ENCODE measurements around the gene CKB. TPM values are rescaled to one million over a fixed set of nuclear protein-coding genes. Genes with fewer than 3 reads are reported as not detected.

Gene CKB
- total and polyA plus RNA-seq, 9 of the 15 experiments (the other 6 are each of a cell fraction or from before 2014, with no cell fraction given) = 23.9 to 692 (median 132) TPM

GRCh38 chr14:103504991-103505565 is 17.6 kb downstream of the CKB start:
- Histone ChIP-seq H3K79me2 (ENCODE audit: control insufficient read depth, insufficient read depth, low read length) (peaks cover 7% of the 10 kb centered on the region; the same call in 1 of the 3 replicates), H3K4me3 (no peak overlapping the region), H3K36me3 (ENCODE audit: control insufficient read depth, insufficient read depth, low read length) (peaks cover 68% of the 10 kb centered on the region), H3K9ac (ENCODE audit: insufficient read depth in 1 of 2, low read depth in 2 of 2, low read length in 2 of 2) (no peak overlapping the region), H4K20me1 (replicated peaks; ENCODE audit: control insufficient read depth, insufficient read depth, low read length) (no peaks in the 10 kb centered on the region; the same call in 1 of the 2 replicates), H3K9me1 (ENCODE audit: control insufficient read depth, insufficient read depth, low read length) (no peaks in the 10 kb centered on the region), H3K27me3 (ENCODE audit: control insufficient read depth in 2 of 2, insufficient read depth in 2 of 2, low read length in 2 of 2) (no peaks in the 10 kb centered on the region), H3K27ac (ENCODE audit: extremely low read depth, low read depth, low read length) (no peak overlapping the region), H2AFZ (ENCODE audit: low read depth, low read length) (no peak overlapping the region), H3K9me3 (replicated peaks; ENCODE audit: control insufficient read depth, insufficient read depth, low read depth, low read length) (no peaks in the 10 kb centered on the region), H3K4me2 (ENCODE audit: insufficient read depth, low read length) (no peak overlapping the region), H3K4me1 (replicated peaks in 1 of 2; ENCODE audit: control insufficient read depth in 2 of 2, insufficient read depth in 2 of 2, low read length in 2 of 2) (peaks cover 0 to 3% of the 10 kb centered on the region in 2 experiments; a peak in 3 of 5 replicates)
- ATAC-seq (peak; percentile 61), FAIRE-seq (no peak), DNase-seq (ENCODE audit: extremely low read depth in 1 of 4, low spot score in 3 of 4) (no peak)
- intact Hi-C loops (cut with micrococcal nuclease) = loop anchor here (5.0 kb wide), 1 partner anchor 42 kb away; no protein-coding TSS in a partner anchor
- 80% methylated on average over 7 of the region's 8 CpGs for WGBS (ENCODE audit: insufficient coverage, low coverage, missing lambda C conversion rate)
- no peak for TF ChIP-seq PML (IDR thresholded peaks at IDR 0.05; ENCODE audit: low read length)
- no peak for TF ChIP-seq NR2C1 (IDR thresholded peaks at IDR 0.05)
- TF ChIP-seq NR2C1 (tag; IDR thresholded peaks at IDR 0.05) = no peak
- TF ChIP-seq HNRNPLL (IDR thresholded peaks at IDR 0.05; ENCODE audit: low read depth, low read length, poor library complexity, severe bottlenecking) = no peak
- no peak for TF ChIP-seq POLR3A (IDR thresholded peaks at IDR 0.05; ENCODE audit: borderline replicate concordance, extremely low read depth, insufficient read depth, insufficient read length)
- no peak for TF ChIP-seq ZNF165 (CRISPR knock-in tag; IDR thresholded peaks at IDR 0.05; ENCODE audit: borderline replicate concordance)
- no peak for TF ChIP-seq THAP7 (CRISPR knock-in tag; IDR thresholded peaks at IDR 0.05)
- TF ChIP-seq HLTF (IDR thresholded peaks at IDR 0.05) = no peak
- ChIA-PET CTCF (ENCODE audit: low intra/inter-chr PET ratio) (no interaction called here), POLR2A (interaction anchor here (0.6 kb wide), 1 partner anchor 408 kb away, joined by 3 read pairs; no protein-coding TSS in a partner anchor)
- BruUV-seq (replicated peaks) = no TSS peak
- in situ Hi-C loops (cut with MboI) = no loop called here
